Common myeloid progenitor, CD34-positive (primary cell): ENCODE data around the gene PLEKHG4B.

Experiments used
- CTCF ChIA-PET: fragments of 350-600 bp; sonication (Branson Sonifier 250); formaldehyde crosslinking; loops from one replicate; lab custom pipeline; 2021; ENCODE audit warnings: antibody characterized with exemption; lab: Charles Lee
- POLR2A ChIA-PET: fragments of 350-600 bp; sonication (Branson Sonifier 250); formaldehyde crosslinking; loops from one replicate; lab custom pipeline; 2021; ENCODE audit warnings: antibody characterized with exemption; lab: Charles Lee
- DNase-seq, 3 donors: peaks; one replicate each; pipeline versions ENCODE4 v3.0.0 to v3.0.0-alpha.2; 2013
- H3K27ac ChIP-seq, 2 experiments: 1 replicate in 1 of 2; 2 replicates in 1 of 2; pipeline ENCODE4 v1.7.0; 2013; ENCODE audit warnings: inconsistent platforms in 2 of 2, low read length in 2 of 2, mild to moderate bottlenecking in 2 of 2, low read depth in 1 of 2, moderate library complexity in 1 of 2; ENCODE audit not compliant: severe bottlenecking in 2 of 2, insufficient read depth in 1 of 2, poor library complexity in 1 of 2
- H3K27me3 ChIP-seq, 5 experiments: replicated peaks in 2 of 5; 1 replicate in 3 of 5; 2 replicates in 2 of 5; pipeline versions ENCODE4 v1.6.1 to v1.7.0; 2013; ENCODE audit warnings: low read length in 4 of 5, mild to moderate bottlenecking in 2 of 5, moderate library complexity in 2 of 5, inconsistent platforms in 1 of 5; ENCODE audit not compliant: insufficient read depth in 5 of 5, control insufficient read depth in 4 of 5
- H3K36me3 ChIP-seq, 4 experiments: 1 replicate in 2 of 4; 2 replicates in 2 of 4; pipeline versions ENCODE4 v1.6.1 to v1.7.0; 2013; ENCODE audit warnings: low read length in 3 of 4, control low read depth in 1 of 4, mild to moderate bottlenecking in 1 of 4; ENCODE audit not compliant: control insufficient read depth in 4 of 4, insufficient read depth in 4 of 4
- H3K4me1 ChIP-seq, 4 experiments: 1 replicate in 3 of 4; 2 replicates in 1 of 4; pipeline versions ENCODE4 v1.6.1 to v1.7.1; 2013; ENCODE audit warnings: low read length in 3 of 4, mild to moderate bottlenecking in 3 of 4, control low read depth in 1 of 4, inconsistent platforms in 1 of 4, moderate library complexity in 1 of 4; ENCODE audit not compliant: control insufficient read depth in 4 of 4, insufficient read depth in 4 of 4; ENCODE audit errors: control extremely low read depth in 1 of 4
- H3K4me3 ChIP-seq, 7 experiments: 1 replicate in 4 of 7; 2 replicates in 3 of 7; pipeline versions ENCODE4 v1.5.1 to v1.7.0; 2013; ENCODE audit warnings: mild to moderate bottlenecking in 7 of 7, low read length in 6 of 7, moderate library complexity in 6 of 7, inconsistent platforms in 2 of 7, low read depth in 2 of 7, control low read depth in 1 of 7; ENCODE audit not compliant: insufficient read depth in 4 of 7, control insufficient read depth in 1 of 7; ENCODE audit errors: extremely low read depth in 1 of 7
- H3K9me3 ChIP-seq, 5 experiments: 1 replicate in 4 of 5; 2 replicates in 1 of 5; pipeline versions ENCODE4 v1.6.1 to v1.7.1; 2013; ENCODE audit warnings: low read length in 4 of 5, mild to moderate bottlenecking in 2 of 5, inconsistent platforms in 1 of 5, low read depth in 1 of 5, moderate library complexity in 1 of 5; ENCODE audit not compliant: control insufficient read depth in 4 of 5, insufficient read depth in 2 of 5; ENCODE audit errors: control extremely low read depth in 1 of 5
- WGBS: methylation state at CpG from one replicate; pipeline ENCODE4 v1.1.5; 2013; ENCODE audit not compliant: insufficient coverage; 5-methylcytosine and 5-hydroxymethylcytosine counted together

Gene PLEKHG4B

GRCh38 chr5:121432-121831, 29.5 kb downstream of the PLEKHG4B start:
- DNase-seq = peak in 2 of 3 donors; percentile 1 to 13
- WGBS = 95% methylated on average over 3 of the region's 4 CpGs
- CTCF ChIA-PET = no interaction called here
- Histone ChIP-seq H3K9me3 (peaks cover 2 to 34% (median 6%) of the 10 kb centered on the region in 5 experiments), H3K4me1 (no peaks in the 10 kb centered on the region), H3K27me3 (no peaks in the 10 kb centered on the region), H3K36me3 (peaks cover 0 to 14% (median 1%) of the 10 kb centered on the region in 4 experiments), H3K4me3 (no peak overlapping the region), H3K27ac (no peak overlapping the region)
- POLR2A ChIA-PET = no interaction called here

DNA sequence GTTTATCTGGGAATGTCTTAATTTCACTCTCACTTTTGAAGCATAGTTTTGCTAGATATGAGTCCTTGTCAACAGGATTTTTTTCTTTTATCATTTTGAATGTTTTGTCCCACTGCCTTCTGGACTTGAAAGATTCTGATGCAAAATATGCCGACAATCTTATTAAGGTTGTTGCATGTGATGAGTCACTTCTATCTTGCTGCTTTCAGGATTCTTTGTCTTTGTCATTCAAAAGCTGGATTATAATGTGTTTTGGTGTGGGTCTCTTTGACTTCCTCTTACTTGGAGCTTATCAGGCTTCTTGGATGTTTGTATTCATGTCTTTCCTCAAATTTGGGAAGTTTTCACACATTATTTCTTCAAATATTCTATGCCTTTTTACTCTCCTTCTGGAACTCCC, 33.8 kb downstream of the PLEKHG4B start:
- Histone ChIP-seq H3K27me3 (no peaks in the 10 kb centered on the region), H3K4me3 (no peak overlapping the region), H3K27ac (no peak overlapping the region), H3K4me1 (no peaks in the 10 kb centered on the region), H3K36me3 (peaks cover 0 to 7% (median 0%) of the 10 kb centered on the region in 4 experiments), H3K9me3 (peaks cover 2 to 35% (median 6%) of the 10 kb centered on the region in 5 experiments)
- CTCF ChIA-PET = interaction anchor here (1.2 kb wide), 1 partner anchor 12 kb away, joined by 3 read pairs; no protein-coding TSS in a partner anchor
- WGBS = 100% methylated on average over 1 of the region's 1 CpG
- POLR2A ChIA-PET = no interaction called here
- no peak for DNase-seq

DNA sequence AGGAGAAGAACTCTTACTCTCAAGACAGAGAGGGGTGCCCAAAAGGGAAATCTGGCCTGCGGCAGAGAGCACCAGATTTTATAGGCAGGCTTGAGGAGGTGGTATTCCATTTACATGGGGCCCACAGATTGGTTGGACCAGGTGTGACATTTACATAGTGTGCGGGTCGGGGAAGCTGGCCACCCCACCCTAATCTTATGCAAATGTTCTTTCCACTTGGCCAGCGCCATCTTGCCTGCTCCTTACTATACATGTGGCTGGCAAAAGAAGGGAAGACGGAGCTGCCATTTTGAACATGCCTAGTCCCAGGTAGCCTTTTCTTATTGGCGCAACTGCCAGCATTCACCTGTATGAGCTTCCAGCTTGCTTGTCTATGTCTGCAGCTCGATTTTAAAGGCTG, 34.8 kb downstream of the PLEKHG4B start:
- H3K4me1 ChIP-seq = no peaks in the 10 kb centered on the region
- no peak for DNase-seq
- CTCF ChIA-PET = no interaction called here
- peaks cover 0 to 7% (median 0%) of the 10 kb centered on the region in 4 experiments for H3K36me3 ChIP-seq
- H3K9me3 ChIP-seq = peaks cover 0 to 29% (median 4%) of the 10 kb centered on the region in 5 experiments
- WGBS = 100% methylated on average over 5 of the region's 7 CpGs
- H3K27me3 ChIP-seq = no peaks in the 10 kb centered on the region
- no peak overlapping the region for H3K27ac ChIP-seq
- H3K4me3 ChIP-seq = no peak overlapping the region
- POLR2A ChIA-PET = no interaction called here

GRCh38 chr5:127886-128285, 35.9 kb downstream of the PLEKHG4B start:
- Histone ChIP-seq H3K4me3 (no peak overlapping the region), H3K9me3 (peaks cover 0 to 26% (median 4%) of the 10 kb centered on the region in 5 experiments), H3K36me3 (peaks cover 0 to 7% (median 0%) of the 10 kb centered on the region in 4 experiments), H3K4me1 (no peaks in the 10 kb centered on the region), H3K27ac (no peak overlapping the region), H3K27me3 (no peaks in the 10 kb centered on the region)
- ChIA-PET POLR2A (no interaction called here), CTCF (no interaction called here)
- WGBS = no CpG with 5 or more reads among the region's 2 CpGs
- DNase-seq = no peak

DNA sequence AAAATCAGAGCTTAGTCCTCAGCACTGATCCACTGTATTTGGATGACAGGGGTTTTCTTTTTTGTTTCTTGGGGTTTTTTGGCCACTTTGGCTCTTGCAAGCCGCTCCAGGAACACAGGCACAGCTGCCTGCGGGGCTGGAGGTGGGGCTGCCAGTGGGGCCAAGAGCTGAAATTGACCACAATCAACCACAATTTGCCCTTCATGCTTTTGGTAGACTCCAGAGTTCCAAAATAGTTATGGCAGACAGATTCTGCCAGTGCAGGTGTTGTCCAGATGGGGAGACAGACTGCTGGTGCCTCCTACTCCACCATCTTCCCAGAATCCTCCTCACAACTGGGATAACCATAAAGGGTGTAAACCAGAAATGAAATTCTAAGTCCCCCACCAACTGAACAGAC, 36.5 kb downstream of the PLEKHG4B start:
- Histone ChIP-seq H3K36me3 (peaks cover 0 to 7% (median 0%) of the 10 kb centered on the region in 4 experiments), H3K27me3 (no peaks in the 10 kb centered on the region), H3K4me1 (no peaks in the 10 kb centered on the region), H3K27ac (no peak overlapping the region), H3K9me3 (peaks cover 0 to 26% (median 4%) of the 10 kb centered on the region in 5 experiments), H3K4me3 (no peak overlapping the region)
- ChIA-PET POLR2A (no interaction called here), CTCF (no interaction called here)
- DNase-seq = no peak
- WGBS = 100% methylated on average over 1 of the region's 2 CpGs

DNA sequence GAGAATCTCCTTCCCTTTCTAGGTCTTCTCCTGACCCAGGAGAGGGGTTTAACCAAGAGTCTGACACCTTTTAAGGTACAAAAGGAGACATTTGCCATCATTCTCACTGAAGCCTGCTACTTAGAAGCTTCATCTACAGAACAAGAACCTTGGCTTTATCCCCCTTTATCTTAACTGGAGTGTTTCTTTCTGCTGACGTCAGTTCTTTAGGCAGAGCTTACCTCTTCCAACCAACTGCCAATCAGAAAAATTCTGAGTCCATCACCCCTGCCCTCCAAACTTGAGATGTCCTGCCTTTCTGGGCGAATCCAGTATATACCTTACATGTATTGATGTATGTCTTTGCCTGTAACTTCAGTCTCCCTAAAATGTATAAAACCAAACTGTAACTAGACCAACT, 37.2 kb downstream of the PLEKHG4B start:
- WGBS = no CpG with 5 or more reads among the region's 2 CpGs

DNA sequence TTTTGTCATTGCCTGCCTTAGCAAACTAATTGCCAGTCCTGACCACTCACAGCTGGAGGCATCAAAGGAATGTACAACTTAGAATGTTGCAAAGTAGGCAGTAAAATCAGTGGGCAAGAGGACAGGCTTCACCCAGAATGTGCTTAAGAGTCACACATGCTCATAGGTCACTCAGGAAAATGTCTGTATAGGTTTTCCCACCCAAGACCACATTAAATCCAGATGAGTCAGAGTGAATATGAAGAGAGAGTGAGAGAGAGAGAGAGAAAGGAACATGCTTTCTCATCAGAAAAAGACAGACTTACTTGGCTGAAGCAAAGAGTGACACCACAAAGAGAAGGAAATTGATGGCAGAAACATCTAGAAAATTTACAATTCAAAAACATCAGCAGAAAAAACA, 37.9 kb downstream of the PLEKHG4B start:
- ChIA-PET POLR2A (no interaction called here), CTCF (no interaction called here)
- Histone ChIP-seq H3K27me3 (no peaks in the 10 kb centered on the region), H3K27ac (no peak overlapping the region), H3K36me3 (peaks cover 0 to 3% (median 0%) of the 10 kb centered on the region in 4 experiments), H3K9me3 (peaks cover 0 to 14% (median 2%) of the 10 kb centered on the region in 5 experiments), H3K4me3 (no peak overlapping the region), H3K4me1 (no peaks in the 10 kb centered on the region)
- DNase-seq = no peak

More for the DNA sequence above, 37.2 kb downstream of the PLEKHG4B start:
- H3K4me3 ChIP-seq = no peak overlapping the region
- H3K36me3 ChIP-seq = peaks cover 0 to 4% (median 0%) of the 10 kb centered on the region in 4 experiments
- no peak for DNase-seq
- H3K4me1 ChIP-seq = no peaks in the 10 kb centered on the region
- ChIA-PET CTCF (no interaction called here), POLR2A (no interaction called here)
- peaks cover 0 to 19% (median 2%) of the 10 kb centered on the region in 5 experiments for H3K9me3 ChIP-seq
- no peak overlapping the region for H3K27ac ChIP-seq
- H3K27me3 ChIP-seq = no peaks in the 10 kb centered on the region
